NK-92 treated with Interleukin-12 subunit alpha and Interleukin-12 subunit beta, amount 100 ng/mL, for 24 hours (cell line): Measurements from ENCODE around the gene LNX1.

ENCODE experiments used
- DNase-seq: peaks from one replicate; lab custom pipeline; 2025; lab: John Stamatoyannopoulos, UW

Gene LNX1

GRCh38 chr4:53598901-53599300 lies 7.6 kb upstream of the LNX1 start:
- DNase-seq = no peak

- no peak for DNase-seq
Measured at GRCh38 chr4:53598483-53598882, 7.2 kb upstream of the LNX1 start.

- no peak for DNase-seq
Measured at GRCh38 chr4:53596901-53597300, 5.6 kb upstream of the LNX1 start.

- no peak for DNase-seq
Measured at GRCh38 chr4:53595834-53596233, 4.5 kb upstream of the LNX1 start.

- DNase-seq = no peak
Measured at GRCh38 chr4:53595204-53595603, 3.9 kb upstream of the LNX1 start.

GRCh38 chr4:53593765-53594164 lies 2.5 kb upstream of the LNX1 start:
- no peak for DNase-seq

GRCh38 chr4:53592686-53593501 lies 1.6 kb upstream of the LNX1 start:
- DNase-seq = no peak

- no peak for DNase-seq
Measured at GRCh38 chr4:53592122-53592521, 836 bp upstream of the LNX1 start.

- DNase-seq = no peak
Measured at GRCh38 chr4:53590187-53590586, 1.1 kb downstream of the LNX1 start.

GRCh38 chr4:53589511-53589910 lies 1.8 kb downstream of the LNX1 start:
- no peak for DNase-seq

GRCh38 chr4:53587135-53587534 lies 4.2 kb downstream of the LNX1 start:
- DNase-seq = no peak

GRCh38 chr4:53586121-53586816 lies 5.0 kb downstream of the LNX1 start:
- DNase-seq = no peak

GRCh38 chr4:53584658-53585057 lies 6.6 kb downstream of the LNX1 start:
- DNase-seq = no peak

GRCh38 chr4:53583513-53583912 lies 7.8 kb downstream of the LNX1 start:
- DNase-seq = no peak

- DNase-seq = no peak
Measured at GRCh38 chr4:53582194-53582593, 9.1 kb downstream of the LNX1 start.

- DNase-seq = no peak
Measured at GRCh38 chr4:53580274-53580673, 11.0 kb downstream of the LNX1 start.

GRCh38 chr4:53579826-53580225 lies 11.5 kb downstream of the LNX1 start:
- DNase-seq = no peak

GRCh38 chr4:53576676-53577372 lies 14.5 kb downstream of the LNX1 start:
- no peak for DNase-seq

GRCh38 chr4:53576071-53576617 lies 15.1 kb downstream of the LNX1 start:
- no peak for DNase-seq

GRCh38 chr4:53575552-53575951 lies 15.7 kb downstream of the LNX1 start:
- DNase-seq = no peak

- DNase-seq = no peak
Measured at GRCh38 chr4:53574528-53574927, 16.8 kb downstream of the LNX1 start.

GRCh38 chr4:53573696-53574095 lies 17.6 kb downstream of the LNX1 start:
- DNase-seq = no peak

GRCh38 chr4:53572600-53572994 lies 18.7 kb downstream of the LNX1 start:
- DNase-seq = no peak
